IMR-90 (cell line): ENCODE measurements around the gene TENM4.

ENCODE experiments used
- BHLHE40 ChIP-seq: fragments of 150-350 bp; IDR thresholded peaks from 2 replicates; pipeline ENCODE4 v1.6.1; 2016; ENCODE audit warnings: mild to moderate bottlenecking, low read depth, low read length
- CEBPB ChIP-seq: IDR thresholded peaks from 2 replicates; pipeline ENCODE4 v1.6.1; 2012; ENCODE audit warnings: low read depth, low read length, improper control_type of control experiment
- CHD1 ChIP-seq: IDR thresholded peaks from 2 replicates; pipeline ENCODE4 v1.6.1; 2012; ENCODE audit warnings: low read depth, low read length, improper control_type of control experiment
- FOS ChIP-seq: fragments of 150-350 bp; IDR thresholded peaks from 2 replicates; pipeline ENCODE4 v1.6.1; 2016; ENCODE audit warnings: low read depth, low read length
- MXI1 ChIP-seq: IDR thresholded peaks from 2 replicates; pipeline ENCODE4 v1.6.1; 2012; ENCODE audit warnings: low read depth, mild to moderate bottlenecking, low read length, moderate library complexity, borderline replicate concordance
- POLR2A ChIP-seq: IDR thresholded peaks from 2 replicates; pipeline ENCODE4 v1.6.1; 2012; ENCODE audit warnings: mild to moderate bottlenecking, low read depth, low read length
- RAD21 ChIP-seq: IDR thresholded peaks from 2 replicates; pipeline ENCODE4 v1.6.1; 2012; ENCODE audit warnings: low read length, improper control_type of control experiment
- RCOR1 ChIP-seq: IDR thresholded peaks from 2 replicates; pipeline ENCODE4 v1.6.1; 2012; ENCODE audit warnings: mild to moderate bottlenecking, low read length, improper control_type of control experiment; ENCODE audit not compliant: insufficient replicate concordance
- RFX5 ChIP-seq: IDR thresholded peaks from 2 replicates; pipeline ENCODE4 v1.8.0; 2012; ENCODE audit warnings: low read depth, mild to moderate bottlenecking, low read length, moderate library complexity
- SMC3 ChIP-seq: fragments of 150-350 bp; IDR thresholded peaks from 2 replicates; pipeline ENCODE4 v1.6.1; 2016; ENCODE audit warnings: low read depth, mild to moderate bottlenecking, antibody characterized with exemption, low read length, moderate library complexity
- USF2 ChIP-seq: fragments of 150-350 bp; IDR thresholded peaks from 2 replicates; pipeline ENCODE4 v1.6.1; 2017; ENCODE audit warnings: mild to moderate bottlenecking, antibody characterized with exemption, low read length, low read depth
- TF ChIP-seq, protein P1 (sequence below): conservative IDR thresholded peaks from 2 replicates; pipeline ENCODE4 v1.5.1; 2012; ENCODE audit warnings: mild to moderate bottlenecking, low read depth, low read length, improper control_type of control experiment
- TF ChIP-seq, protein P2 (sequence below): fragments of 150-350 bp; IDR thresholded peaks from 2 replicates; pipeline ENCODE4 v1.6.1; 2016; ENCODE audit warnings: low read depth, mild to moderate bottlenecking, low read length, moderate library complexity, borderline replicate concordance

DNA sequence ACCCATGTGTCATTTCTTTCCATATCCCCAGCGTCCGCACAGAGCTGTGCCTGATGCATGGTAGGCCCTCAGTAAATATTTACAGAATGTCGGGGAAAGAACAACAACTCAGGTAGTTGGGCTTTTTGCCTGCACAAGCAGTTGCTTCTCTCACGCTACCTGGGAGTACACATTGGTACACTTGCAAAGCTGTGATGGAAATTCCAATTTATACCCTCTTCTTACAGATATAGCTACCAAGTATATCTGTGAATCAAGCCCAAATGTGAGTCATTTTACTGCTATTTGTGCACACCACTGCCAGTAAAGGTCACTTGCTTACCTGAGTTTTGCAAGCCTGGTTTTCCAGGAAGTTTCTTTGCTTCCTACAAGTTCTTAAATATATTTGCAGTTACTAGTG lies 533.2 kb downstream of the TENM4 start:
- TF ChIP-seq, protein P1, sequence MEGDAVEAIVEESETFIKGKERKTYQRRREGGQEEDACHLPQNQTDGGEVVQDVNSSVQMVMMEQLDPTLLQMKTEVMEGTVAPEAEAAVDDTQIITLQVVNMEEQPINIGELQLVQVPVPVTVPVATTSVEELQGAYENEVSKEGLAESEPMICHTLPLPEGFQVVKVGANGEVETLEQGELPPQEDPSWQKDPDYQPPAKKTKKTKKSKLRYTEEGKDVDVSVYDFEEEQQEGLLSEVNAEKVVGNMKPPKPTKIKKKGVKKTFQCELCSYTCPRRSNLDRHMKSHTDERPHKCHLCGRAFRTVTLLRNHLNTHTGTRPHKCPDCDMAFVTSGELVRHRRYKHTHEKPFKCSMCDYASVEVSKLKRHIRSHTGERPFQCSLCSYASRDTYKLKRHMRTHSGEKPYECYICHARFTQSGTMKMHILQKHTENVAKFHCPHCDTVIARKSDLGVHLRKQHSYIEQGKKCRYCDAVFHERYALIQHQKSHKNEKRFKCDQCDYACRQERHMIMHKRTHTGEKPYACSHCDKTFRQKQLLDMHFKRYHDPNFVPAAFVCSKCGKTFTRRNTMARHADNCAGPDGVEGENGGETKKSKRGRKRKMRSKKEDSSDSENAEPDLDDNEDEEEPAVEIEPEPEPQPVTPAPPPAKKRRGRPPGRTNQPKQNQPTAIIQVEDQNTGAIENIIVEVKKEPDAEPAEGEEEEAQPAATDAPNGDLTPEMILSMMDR: no peak
- no peak for TF ChIP-seq USF2
- no peak for TF ChIP-seq RAD21
- no peak for TF ChIP-seq POLR2A
- no peak for TF ChIP-seq FOS
- TF ChIP-seq SMC3: no peak
- no peak for TF ChIP-seq MXI1
- no peak for TF ChIP-seq BHLHE40
- no peak for TF ChIP-seq RCOR1
- no peak for TF ChIP-seq RFX5
- no peak for TF ChIP-seq CHD1
- TF ChIP-seq CEBPB: no peak
- TF ChIP-seq, protein P2, sequence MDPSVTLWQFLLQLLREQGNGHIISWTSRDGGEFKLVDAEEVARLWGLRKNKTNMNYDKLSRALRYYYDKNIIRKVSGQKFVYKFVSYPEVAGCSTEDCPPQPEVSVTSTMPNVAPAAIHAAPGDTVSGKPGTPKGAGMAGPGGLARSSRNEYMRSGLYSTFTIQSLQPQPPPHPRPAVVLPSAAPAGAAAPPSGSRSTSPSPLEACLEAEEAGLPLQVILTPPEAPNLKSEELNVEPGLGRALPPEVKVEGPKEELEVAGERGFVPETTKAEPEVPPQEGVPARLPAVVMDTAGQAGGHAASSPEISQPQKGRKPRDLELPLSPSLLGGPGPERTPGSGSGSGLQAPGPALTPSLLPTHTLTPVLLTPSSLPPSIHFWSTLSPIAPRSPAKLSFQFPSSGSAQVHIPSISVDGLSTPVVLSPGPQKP: no peak
